Activated CD8-positive, alpha-beta T cell treated with anti-CD3 and anti-CD28 coated beads for 36 hours (primary cell): ENCODE data around the gene NRXN3. TPM values are rescaled to one million over a fixed set of nuclear protein-coding genes. Genes with fewer than 3 reads are reported as not detected.
A peak's percentile ranks its signal among the peaks of the same experiment; 100 is the strongest.

Experiments used
- ATAC-seq: fragments of 200-7000 bp; cut with Tn5 transposase; one replicate; pipeline ENCODE4 v1.10.0; 2021; ENCODE audit warnings: mild to moderate bottlenecking, moderate library complexity
- CTCF ChIA-PET: fragments of 350-600 bp; sonication (Branson Sonifier 250); formaldehyde crosslinking; loops from one replicate; lab custom pipeline; 2021; ENCODE audit warnings: antibody characterized with exemption; lab: Charles Lee
- POLR2A ChIA-PET: fragments of 350-600 bp; sonication (Branson Sonifier 250); formaldehyde crosslinking; loops from one replicate; lab custom pipeline; 2021; ENCODE audit warnings: antibody characterized with exemption; lab: Charles Lee
- DNase-seq: peaks from one replicate; pipeline ENCODE4 v3.0.0-alpha.2; 2020
- H3K27ac Mint-ChIP-seq: one replicate; pipeline ENCODE4 v1.8.0; 2021; ENCODE audit warnings: mild to moderate bottlenecking, mixed read lengths
- H3K27me3 Mint-ChIP-seq: one replicate; pipeline ENCODE4 v1.8.0; 2021; ENCODE audit warnings: mixed read lengths
- H3K36me3 Mint-ChIP-seq: one replicate; pipeline ENCODE4 v1.8.0; 2021; ENCODE audit warnings: low read depth, mixed read lengths
- H3K4me1 Mint-ChIP-seq: one replicate; pipeline ENCODE4 v1.8.0; 2021; ENCODE audit warnings: low read depth, mixed read lengths
- H3K4me3 Mint-ChIP-seq: one replicate; pipeline ENCODE4 v1.8.0; 2021; ENCODE audit warnings: mild to moderate bottlenecking, moderate library complexity, mixed read lengths
- H3K9me3 Mint-ChIP-seq: one replicate; pipeline ENCODE4 v1.8.0; 2021; ENCODE audit warnings: mixed read lengths
- CTCF ChIP-seq: fragments of 200-600 bp; IDR thresholded peaks from one replicate; pipeline ENCODE4 v1.8.0; 2022; ENCODE audit warnings: antibody characterized with exemption, mild to moderate bottlenecking
- intact Hi-C: fragments of 100-400 bp; cut with micrococcal nuclease; formaldehyde crosslinking; loops from one replicate; pipeline ENCODE4 v1.10.0; 2022
- total RNA-seq, 2 experiments: library from RNA; stranded (reverse); gene quantifications; one replicate each; pipeline ENCODE4 v1.2.3, GENCODE V29; 2021

The NRXN3 gene
- total RNA-seq, 2 experiments from 2014 or later = not detected

- H3K36me3 Mint-ChIP-seq = no peaks in the 10 kb centered on the region
- CTCF ChIA-PET = no interaction called here
Observed at GRCh38 chr14:78130356-78130755, 39.8 kb upstream of the NRXN3 start.

GRCh38 chr14:78131201-78131600 lies 39.0 kb upstream of the NRXN3 start:
- no peak for DNase-seq
- TF ChIP-seq CTCF = no peak
- ChIA-PET CTCF (no interaction called here), POLR2A (interaction anchor here (0.6 kb wide), 1 partner anchor 27 kb away, joined by 3 read pairs; no protein-coding TSS in a partner anchor)
- intact Hi-C loops = no loop called here
- Mint-ChIP-seq H3K36me3 (no peaks in the 10 kb centered on the region), H3K27me3 (peaks cover 3% of the 10 kb centered on the region), H3K27ac (no peak overlapping the region), H3K4me1 (peaks cover 8% of the 10 kb centered on the region), H3K9me3 (no peaks in the 10 kb centered on the region), H3K4me3 (no peak overlapping the region)
- ATAC-seq = no peak

More at GRCh38 chr14:78130356-78130755, 39.8 kb upstream of the NRXN3 start:
- DNase-seq (no peak), ATAC-seq (no peak)
- TF ChIP-seq CTCF = no peak
- H3K4me1 Mint-ChIP-seq = no peaks in the 10 kb centered on the region
- H3K4me3 Mint-ChIP-seq = no peak overlapping the region
- POLR2A ChIA-PET = interaction anchor here (0.6 kb wide), 1 partner anchor 26 kb away, joined by 3 read pairs; no protein-coding TSS in a partner anchor
- H3K27ac Mint-ChIP-seq = no peak overlapping the region
- H3K27me3 Mint-ChIP-seq = peaks cover 3% of the 10 kb centered on the region
- intact Hi-C loops = no loop called here
- no peaks in the 10 kb centered on the region for H3K9me3 Mint-ChIP-seq

GRCh38 chr14:78131616-78132015 lies 38.6 kb upstream of the NRXN3 start:
- H3K27me3 Mint-ChIP-seq = peaks cover 5% of the 10 kb centered on the region
- no peaks in the 10 kb centered on the region for H3K36me3 Mint-ChIP-seq
- CTCF ChIA-PET = no interaction called here
- H3K4me3 Mint-ChIP-seq = no peak overlapping the region
- intact Hi-C loops = no loop called here
- ATAC-seq (no peak), DNase-seq (no peak)
- peaks cover 8% of the 10 kb centered on the region for H3K4me1 Mint-ChIP-seq
- POLR2A ChIA-PET = no interaction called here
- H3K27ac Mint-ChIP-seq = no peak overlapping the region
- no peaks in the 10 kb centered on the region for H3K9me3 Mint-ChIP-seq
- no peak for TF ChIP-seq CTCF

GRCh38 chr14:78135450-78135891 lies 34.7 kb upstream of the NRXN3 start:
- no peak for TF ChIP-seq CTCF
- intact Hi-C loops = no loop called here
- H3K9me3 Mint-ChIP-seq = no peaks in the 10 kb centered on the region
- H3K27me3 Mint-ChIP-seq = peaks cover 10% of the 10 kb centered on the region
- POLR2A ChIA-PET = no interaction called here
- H3K4me1 Mint-ChIP-seq = peaks cover 8% of the 10 kb centered on the region
- CTCF ChIA-PET = no interaction called here
- H3K27ac Mint-ChIP-seq = no peak overlapping the region
- DNase-seq (peak; percentile 53), ATAC-seq (peak; percentile 95)
- H3K4me3 Mint-ChIP-seq = no peak overlapping the region
- H3K36me3 Mint-ChIP-seq = no peaks in the 10 kb centered on the region

- ATAC-seq (no peak), DNase-seq (no peak)
- no peak for TF ChIP-seq CTCF
- no peak overlapping the region for H3K4me3 Mint-ChIP-seq
- ChIA-PET CTCF (no interaction called here), POLR2A (no interaction called here)
- intact Hi-C loops = no loop called here
- H3K27ac Mint-ChIP-seq = no peak overlapping the region
- H3K36me3 Mint-ChIP-seq = no peaks in the 10 kb centered on the region
- peaks cover 8% of the 10 kb centered on the region for H3K4me1 Mint-ChIP-seq
- H3K9me3 Mint-ChIP-seq = no peaks in the 10 kb centered on the region
- peaks cover 7% of the 10 kb centered on the region for H3K27me3 Mint-ChIP-seq
Observed at GRCh38 chr14:78136695-78137094, 33.5 kb upstream of the NRXN3 start.
